Neural cell (in vitro differentiated cells): Measurements from ENCODE around the gene SLC22A5.

Experiments
- POLR2AphosphoS5 ChIP-seq: IDR thresholded peaks from 2 replicates; pipeline ENCODE4 v1.6.1; 2012
- TF ChIP-seq, protein P1 (sequence below): fragments of 450-650 bp; IDR thresholded peaks from 2 replicates; pipeline ENCODE4 v1.5.1; 2014; ENCODE audit warnings: antibody characterized with exemption, mild to moderate bottlenecking, moderate library complexity; ENCODE audit not compliant: poor library complexity, severe bottlenecking

- no peak for TF ChIP-seq POLR2AphosphoS5
- TF ChIP-seq, protein P1, sequence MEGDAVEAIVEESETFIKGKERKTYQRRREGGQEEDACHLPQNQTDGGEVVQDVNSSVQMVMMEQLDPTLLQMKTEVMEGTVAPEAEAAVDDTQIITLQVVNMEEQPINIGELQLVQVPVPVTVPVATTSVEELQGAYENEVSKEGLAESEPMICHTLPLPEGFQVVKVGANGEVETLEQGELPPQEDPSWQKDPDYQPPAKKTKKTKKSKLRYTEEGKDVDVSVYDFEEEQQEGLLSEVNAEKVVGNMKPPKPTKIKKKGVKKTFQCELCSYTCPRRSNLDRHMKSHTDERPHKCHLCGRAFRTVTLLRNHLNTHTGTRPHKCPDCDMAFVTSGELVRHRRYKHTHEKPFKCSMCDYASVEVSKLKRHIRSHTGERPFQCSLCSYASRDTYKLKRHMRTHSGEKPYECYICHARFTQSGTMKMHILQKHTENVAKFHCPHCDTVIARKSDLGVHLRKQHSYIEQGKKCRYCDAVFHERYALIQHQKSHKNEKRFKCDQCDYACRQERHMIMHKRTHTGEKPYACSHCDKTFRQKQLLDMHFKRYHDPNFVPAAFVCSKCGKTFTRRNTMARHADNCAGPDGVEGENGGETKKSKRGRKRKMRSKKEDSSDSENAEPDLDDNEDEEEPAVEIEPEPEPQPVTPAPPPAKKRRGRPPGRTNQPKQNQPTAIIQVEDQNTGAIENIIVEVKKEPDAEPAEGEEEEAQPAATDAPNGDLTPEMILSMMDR: no peak
These were observed 7.5 kb downstream of the SLC22A5 start for GRCh38 chr5:132376694-132377641.
